ENCODE data around the gene GNG12. TPM values are rescaled to one million over a fixed set of nuclear protein-coding genes. Genes with fewer than 3 reads are reported as not detected.
A peak's percentile ranks its signal among the peaks of the same experiment; 100 is the strongest.

The GNG12 gene
- total and polyA plus RNA-seq, 5 donors: 12.2 to 44.9 (median 30.7) TPM

DNA sequence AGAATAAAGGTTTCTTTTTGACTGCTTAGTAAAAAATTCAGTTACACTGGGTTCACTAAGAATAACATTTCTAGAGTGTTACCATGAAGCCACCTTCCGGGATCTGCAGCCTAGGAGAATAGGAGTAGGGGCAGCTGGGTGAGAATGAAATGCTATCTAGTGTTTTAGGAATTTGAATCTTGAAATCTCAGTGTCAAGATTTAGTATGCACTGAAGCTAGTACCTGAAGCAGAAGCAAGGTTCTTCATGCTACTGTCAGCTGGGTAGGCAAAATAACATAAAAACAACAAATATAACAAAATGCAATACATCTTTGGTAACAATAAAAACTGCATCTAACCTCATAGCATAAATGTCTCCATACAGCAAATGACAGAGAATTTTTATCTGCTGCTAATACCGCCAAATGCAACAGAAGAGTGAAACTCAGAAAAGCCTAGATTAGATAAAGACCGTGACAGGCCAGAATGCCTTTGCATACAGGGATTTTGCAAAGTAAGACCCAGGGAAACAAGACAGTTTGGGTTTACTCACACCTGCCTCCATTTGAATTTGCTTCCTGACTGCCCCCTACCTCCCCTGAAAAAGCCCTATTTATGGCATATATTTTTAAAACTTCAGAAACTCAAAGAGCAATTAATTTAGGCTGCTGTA lies 90.1 kb downstream of the GNG12 start:
- no peaks in the 10 kb centered on the region for H3K9me3 ChIP-seq (ENCODE audit: control insufficient read depth, low read length)
- H3K27me3 ChIP-seq (ENCODE audit: control insufficient read depth, insufficient read depth): no peaks in the 10 kb centered on the region
- no peak for DNase-seq
- H3K27ac ChIP-seq (ENCODE audit: low read length): no peak overlapping the region
- WGBS: 54% methylated on average over 3 of the region's 3 CpGs
- no peak overlapping the region for H3K4me3 ChIP-seq (ENCODE audit: low read length)
- intact Hi-C loops (cut with DNase I): loop anchor here in 1 of 4 donors (10.0 kb wide), 1 partner anchor 58 kb away; the partner anchor contains the start of gene GADD45A
- peaks cover 6% of the 10 kb centered on the region for H3K4me1 ChIP-seq (ENCODE audit: control insufficient read depth, insufficient read depth, low read length)
- no peak for ATAC-seq

DNA sequence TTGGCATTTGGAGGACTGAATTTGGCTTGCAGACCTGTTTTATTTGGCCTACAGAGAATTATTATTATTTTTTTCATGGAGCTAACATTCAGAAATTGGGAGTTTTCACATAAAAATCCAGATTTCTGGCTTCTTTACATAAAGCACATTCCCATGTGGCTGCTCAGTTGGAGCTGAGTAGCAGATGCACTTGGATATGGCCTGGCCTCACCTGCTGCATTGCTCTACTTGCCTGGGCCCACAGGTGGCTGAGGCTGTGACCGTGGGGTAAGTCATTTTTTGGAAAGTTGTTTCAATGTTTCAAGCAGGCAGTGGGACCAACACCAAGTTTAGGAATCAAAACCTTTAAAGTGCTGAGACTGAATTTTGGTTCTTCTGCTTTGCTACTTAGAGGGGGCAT lies 91.5 kb downstream of the GNG12 start:
- DNase-seq: no peak
- intact Hi-C loops (cut with DNase I): loop anchor here in 1 of 4 donors (10.0 kb wide), 1 partner anchor 57 kb away; the partner anchor contains the start of gene GADD45A
- no peak overlapping the region for H3K27ac ChIP-seq (ENCODE audit: low read length)
- ATAC-seq: no peak
- H3K27me3 ChIP-seq (ENCODE audit: control insufficient read depth, insufficient read depth): no peaks in the 10 kb centered on the region
- H3K4me1 ChIP-seq (ENCODE audit: control insufficient read depth, insufficient read depth, low read length): peaks cover 6% of the 10 kb centered on the region
- 79% methylated on average over 1 of the region's 1 CpG for WGBS
- no peak overlapping the region for H3K4me3 ChIP-seq (ENCODE audit: low read length)
- no peaks in the 10 kb centered on the region for H3K9me3 ChIP-seq (ENCODE audit: control insufficient read depth, low read length)

DNA sequence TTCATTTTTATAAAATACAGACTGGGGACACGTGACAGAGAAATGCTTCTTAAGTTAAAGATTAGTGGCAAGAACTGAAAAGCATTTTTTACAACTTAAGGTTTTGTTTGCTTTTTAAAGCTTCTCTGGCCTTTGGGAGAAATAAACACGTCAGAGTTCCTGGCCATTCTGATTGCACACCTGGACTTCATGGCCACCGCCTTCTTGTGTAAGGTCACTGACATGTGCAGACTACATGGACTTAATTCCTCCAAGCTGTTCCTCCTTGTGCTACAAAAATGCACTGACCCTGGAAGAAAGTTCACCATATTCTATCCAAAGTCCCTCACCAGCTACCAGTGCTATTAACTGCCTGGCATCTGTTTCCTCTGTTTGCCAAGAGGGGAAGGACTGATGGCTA lies 92.1 kb downstream of the GNG12 start:
- 87% methylated on average over 3 of the region's 3 CpGs for WGBS
- H3K4me3 ChIP-seq (ENCODE audit: low read length): no peak overlapping the region
- H3K27ac ChIP-seq (ENCODE audit: low read length): no peak overlapping the region
- peaks cover 12% of the 10 kb centered on the region for H3K4me1 ChIP-seq (ENCODE audit: control insufficient read depth, insufficient read depth, low read length)
- H3K27me3 ChIP-seq (ENCODE audit: control insufficient read depth, insufficient read depth): no peaks in the 10 kb centered on the region
- ATAC-seq (no peak), DNase-seq (no peak)
- intact Hi-C loops (cut with DNase I): loop anchor here in 1 of 4 donors (10.0 kb wide), 1 partner anchor 56 kb away; the partner anchor contains the start of gene GADD45A
- no peaks in the 10 kb centered on the region for H3K9me3 ChIP-seq (ENCODE audit: control insufficient read depth, low read length)

DNA sequence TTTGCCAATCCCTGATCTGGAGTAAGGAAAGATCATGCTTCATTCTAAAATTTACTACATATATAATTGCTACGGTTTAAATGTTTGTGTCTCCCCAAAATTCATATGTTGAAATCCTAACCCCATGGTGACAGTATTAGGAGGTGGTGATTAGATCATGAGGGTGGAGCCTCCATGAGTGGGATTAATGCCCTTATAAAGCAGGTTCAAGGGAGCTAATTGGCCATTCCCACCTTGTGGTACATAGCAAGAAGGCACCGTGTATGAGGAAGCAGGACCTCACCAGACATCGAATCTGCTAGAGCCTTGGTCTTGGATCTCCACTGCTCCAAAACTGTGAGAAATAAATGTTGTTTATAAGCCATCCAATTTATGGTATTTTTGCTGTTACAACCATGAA lies 92.7 kb downstream of the GNG12 start:
- peaks cover 13% of the 10 kb centered on the region for H3K4me1 ChIP-seq (ENCODE audit: control insufficient read depth, insufficient read depth, low read length)
- no peaks in the 10 kb centered on the region for H3K9me3 ChIP-seq (ENCODE audit: control insufficient read depth, low read length)
- no peaks in the 10 kb centered on the region for H3K27me3 ChIP-seq (ENCODE audit: control insufficient read depth, insufficient read depth)
- no peak overlapping the region for H3K4me3 ChIP-seq (ENCODE audit: low read length)
- H3K27ac ChIP-seq (ENCODE audit: low read length): no peak overlapping the region
- DNase-seq (no peak), ATAC-seq (no peak)
- WGBS: 92% methylated on average over 3 of the region's 3 CpGs
- intact Hi-C loops (cut with DNase I): loop anchor here in 1 of 4 donors (10.0 kb wide), 1 partner anchor 56 kb away; the partner anchor contains the start of gene GADD45A

DNA sequence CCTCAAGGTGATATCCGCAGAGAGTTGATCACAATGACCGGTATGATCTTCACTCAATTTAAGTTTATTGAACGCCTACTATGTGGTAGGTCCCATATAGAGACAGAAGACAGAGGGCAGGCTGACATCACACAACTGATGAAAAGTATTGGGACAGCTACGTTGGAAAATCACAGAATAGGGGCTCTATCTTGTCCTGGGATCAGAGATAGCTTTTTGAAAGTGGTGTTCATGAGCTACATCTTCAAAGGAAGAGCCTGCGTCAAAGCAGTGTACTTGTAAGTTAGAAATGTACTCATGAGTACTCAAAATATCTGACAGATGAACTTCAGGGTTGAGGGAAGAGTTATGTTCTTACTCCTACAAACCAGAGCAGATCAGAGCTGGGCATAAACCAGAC lies 93.9 kb downstream of the GNG12 start:
- H3K4me1 ChIP-seq (ENCODE audit: control insufficient read depth, insufficient read depth, low read length): peaks cover 14% of the 10 kb centered on the region
- no peaks in the 10 kb centered on the region for H3K27me3 ChIP-seq (ENCODE audit: control insufficient read depth, insufficient read depth)
- no peak overlapping the region for H3K27ac ChIP-seq (ENCODE audit: low read length)
- H3K9me3 ChIP-seq (ENCODE audit: control insufficient read depth, low read length): no peaks in the 10 kb centered on the region
- 98% methylated on average over 5 of the region's 5 CpGs for WGBS
- no peak overlapping the region for H3K4me3 ChIP-seq (ENCODE audit: low read length)
- no peak for DNase-seq
- intact Hi-C loops (cut with DNase I): no loop called here
- ATAC-seq: no peak

DNA sequence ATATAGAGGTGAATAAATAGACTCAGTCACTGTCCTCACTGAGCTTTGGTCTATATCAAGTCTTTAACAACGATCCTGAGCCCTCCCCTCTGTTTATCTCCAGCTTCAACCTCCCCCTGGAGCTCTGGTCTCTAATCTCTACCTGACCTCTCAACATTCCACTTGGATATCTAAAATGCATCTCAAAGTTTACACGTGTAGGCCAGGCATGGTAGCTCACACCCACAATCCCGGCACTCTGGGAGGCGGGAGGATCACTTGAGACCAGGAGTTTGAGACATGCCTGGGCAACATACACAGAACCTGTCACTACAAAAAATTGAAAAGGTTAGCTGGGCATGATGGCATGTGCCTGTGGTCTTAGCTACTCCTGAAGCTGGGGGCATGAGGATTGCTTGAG lies 94.9 kb downstream of the GNG12 start:
- 65% methylated on average over 4 of the region's 4 CpGs for WGBS
- intact Hi-C loops (cut with DNase I): no loop called here
- DNase-seq (no peak), ATAC-seq (no peak)
- Histone ChIP-seq H3K4me1 (ENCODE audit: control insufficient read depth, insufficient read depth, low read length) (peaks cover 17% of the 10 kb centered on the region), H3K27ac (ENCODE audit: low read length) (no peak overlapping the region), H3K4me3 (ENCODE audit: low read length) (no peak overlapping the region), H3K27me3 (ENCODE audit: control insufficient read depth, insufficient read depth) (no peaks in the 10 kb centered on the region), H3K9me3 (ENCODE audit: control insufficient read depth, low read length) (no peaks in the 10 kb centered on the region)

DNA sequence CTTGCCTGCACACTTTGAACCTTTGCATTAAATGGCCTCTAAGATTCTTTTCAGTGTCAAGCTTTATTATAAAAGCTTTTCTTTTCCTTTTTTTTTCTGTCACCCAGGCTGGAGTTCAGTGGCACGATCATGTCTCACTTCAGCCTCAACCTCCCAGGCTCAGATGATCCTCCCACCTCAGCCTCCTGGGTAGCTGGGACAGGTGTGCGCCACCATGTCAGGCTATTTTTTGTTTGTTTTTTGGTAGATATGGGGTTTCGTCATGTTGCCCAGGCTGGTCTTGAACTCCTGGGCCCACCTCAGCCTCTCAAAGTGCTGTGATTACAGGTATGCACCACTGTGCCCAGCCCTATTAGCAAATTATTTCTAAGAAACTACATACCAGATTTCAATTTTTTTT lies 95.4 kb downstream of the GNG12 start:
- H3K4me3 ChIP-seq (ENCODE audit: low read length): no peak overlapping the region
- H3K27ac ChIP-seq (ENCODE audit: low read length): no peak overlapping the region
- no peaks in the 10 kb centered on the region for H3K9me3 ChIP-seq (ENCODE audit: control insufficient read depth, low read length)
- WGBS: 98% methylated on average over 3 of the region's 3 CpGs
- no peak for DNase-seq
- no peaks in the 10 kb centered on the region for H3K27me3 ChIP-seq (ENCODE audit: control insufficient read depth, insufficient read depth)
- intact Hi-C loops (cut with DNase I): no loop called here
- peaks cover 17% of the 10 kb centered on the region for H3K4me1 ChIP-seq (ENCODE audit: control insufficient read depth, insufficient read depth, low read length)
- no peak for ATAC-seq

DNA sequence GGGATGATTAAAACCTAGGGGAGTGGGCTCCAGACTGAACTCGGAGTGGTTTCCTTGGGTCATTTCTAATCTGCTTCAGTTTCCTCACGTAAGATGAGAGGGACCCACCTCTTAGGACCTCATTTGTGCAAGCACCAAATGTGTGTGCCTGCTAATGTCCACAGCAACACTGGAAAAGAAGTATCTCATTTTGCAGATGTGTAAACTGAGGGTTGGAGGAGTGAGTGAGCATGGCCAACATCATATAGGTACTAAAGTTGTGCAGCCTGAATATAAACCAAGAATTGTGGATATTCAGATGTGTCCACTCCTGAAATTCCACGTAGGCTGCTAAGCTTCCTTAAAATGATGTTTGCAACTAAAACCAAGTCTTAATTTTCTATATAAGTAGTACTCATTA lies 96.5 kb downstream of the GNG12 start:
- no peaks in the 10 kb centered on the region for H3K9me3 ChIP-seq (ENCODE audit: control insufficient read depth, low read length)
- ATAC-seq: no peak
- H3K4me1 ChIP-seq (ENCODE audit: control insufficient read depth, insufficient read depth, low read length): peaks cover 22% of the 10 kb centered on the region
- H3K27me3 ChIP-seq (ENCODE audit: control insufficient read depth, insufficient read depth): no peaks in the 10 kb centered on the region
- WGBS: 86% methylated on average over 3 of the region's 3 CpGs
- no peak overlapping the region for H3K4me3 ChIP-seq (ENCODE audit: low read length)
- intact Hi-C loops (cut with DNase I): no loop called here
- no peak for DNase-seq
- H3K27ac ChIP-seq (ENCODE audit: low read length): peak overlapping the region; percentile 68

DNA sequence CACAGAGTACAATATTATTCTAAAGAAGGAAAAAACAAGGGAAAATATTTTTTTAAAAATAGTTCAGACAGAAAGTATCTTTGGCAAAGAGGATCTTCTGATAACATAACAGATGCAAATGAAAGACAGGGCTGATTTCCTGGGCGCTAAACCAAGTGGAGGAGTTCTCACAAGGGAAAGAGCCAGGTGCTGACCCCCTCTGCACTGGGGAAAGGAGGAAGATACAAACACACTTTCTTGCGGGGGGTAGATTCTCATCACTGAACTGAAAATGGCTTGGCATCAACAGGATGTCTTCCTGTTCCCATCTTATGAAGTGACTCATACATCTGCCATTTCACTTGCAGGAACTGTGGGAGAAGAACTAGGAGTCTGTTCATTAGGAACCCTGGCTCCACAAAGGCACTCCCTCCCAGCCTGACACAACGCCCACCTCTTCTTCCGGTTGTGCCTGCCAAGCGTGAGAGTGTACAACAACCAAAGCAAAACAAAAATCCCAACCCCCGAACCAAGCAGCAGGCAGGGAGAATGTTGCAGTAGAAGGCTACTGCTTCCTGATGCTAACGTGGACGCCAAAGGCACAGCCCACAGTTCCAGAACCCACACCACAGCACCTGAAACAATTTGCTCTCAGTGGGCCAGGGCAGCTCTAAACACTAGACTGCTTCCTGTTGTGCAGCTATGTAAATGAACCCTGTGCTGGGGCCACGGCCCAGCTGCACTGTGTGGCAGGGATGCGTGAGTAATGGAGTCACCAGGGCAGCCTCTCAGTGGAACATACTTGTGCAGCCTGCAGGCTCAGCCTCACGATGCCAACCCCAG lies 97.2 kb downstream of the GNG12 start:
- peaks cover 19% of the 10 kb centered on the region for H3K4me1 ChIP-seq (ENCODE audit: control insufficient read depth, insufficient read depth, low read length)
- H3K27me3 ChIP-seq (ENCODE audit: control insufficient read depth, insufficient read depth): no peaks in the 10 kb centered on the region
- WGBS: 20% methylated on average over 11 of the region's 11 CpGs
- ATAC-seq: peak; percentile 85 to 88
- H3K27ac ChIP-seq (ENCODE audit: low read length): peak overlapping the region; percentile 68
- H3K9me3 ChIP-seq (ENCODE audit: control insufficient read depth, low read length): no peaks in the 10 kb centered on the region
- intact Hi-C loops (cut with DNase I): no loop called here
- peak; percentile 75 to 88 (median 77) for DNase-seq
- H3K4me3 ChIP-seq (ENCODE audit: low read length): no peak overlapping the region

DNA sequence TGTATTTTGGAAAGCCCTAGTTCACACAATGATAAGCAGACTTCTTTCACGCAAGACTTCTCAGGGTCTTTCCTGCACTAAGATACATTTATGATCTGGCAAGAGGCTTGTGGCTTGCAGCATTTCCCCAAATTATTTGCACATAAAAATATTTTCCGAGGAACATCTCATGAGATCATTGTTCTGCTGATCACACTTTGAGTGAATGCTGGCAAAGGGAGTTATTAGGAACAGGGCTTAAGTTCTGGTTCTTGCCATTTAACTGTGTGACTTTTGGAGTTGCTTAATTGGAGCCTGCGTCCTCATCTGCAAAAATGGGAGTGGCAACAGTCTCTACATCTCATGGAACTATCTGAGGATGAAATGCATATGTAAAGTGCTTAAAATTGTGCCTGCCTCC lies 98.1 kb downstream of the GNG12 start:
- Histone ChIP-seq H3K27me3 (ENCODE audit: control insufficient read depth, insufficient read depth) (no peaks in the 10 kb centered on the region), H3K4me1 (ENCODE audit: control insufficient read depth, insufficient read depth, low read length) (peaks cover 19% of the 10 kb centered on the region), H3K4me3 (ENCODE audit: low read length) (no peak overlapping the region), H3K9me3 (ENCODE audit: control insufficient read depth, low read length) (no peaks in the 10 kb centered on the region), H3K27ac (ENCODE audit: low read length) (no peak overlapping the region)
- no peak for DNase-seq
- ATAC-seq: no peak
- 40% methylated on average over 3 of the region's 3 CpGs for WGBS
- intact Hi-C loops (cut with DNase I): no loop called here

DNA sequence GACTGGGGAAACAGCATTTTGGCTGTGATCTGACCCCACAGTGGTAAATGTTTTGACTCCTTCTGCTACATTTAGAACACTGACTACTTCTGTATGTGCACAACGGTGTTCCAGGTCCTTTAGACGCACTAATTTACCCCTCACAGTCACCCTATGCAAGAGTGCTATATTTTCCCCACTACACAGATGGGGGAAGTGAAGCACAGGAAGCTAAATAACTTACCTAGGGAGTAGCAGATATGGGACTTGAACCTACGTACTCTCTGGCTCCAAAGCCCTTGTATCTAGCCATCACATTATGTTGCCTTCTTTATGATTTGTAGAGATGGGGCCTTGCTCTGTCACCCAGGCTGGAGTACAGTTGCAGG lies 99.0 kb downstream of the GNG12 start:
- H3K9me3 ChIP-seq (ENCODE audit: control insufficient read depth, low read length): no peaks in the 10 kb centered on the region
- WGBS: 86% methylated on average over 3 of the region's 3 CpGs
- H3K4me3 ChIP-seq (ENCODE audit: low read length): no peak overlapping the region
- no peak for ATAC-seq
- no peak overlapping the region for H3K27ac ChIP-seq (ENCODE audit: low read length)
- no peaks in the 10 kb centered on the region for H3K27me3 ChIP-seq (ENCODE audit: control insufficient read depth, insufficient read depth)
- DNase-seq: no peak
- peaks cover 19% of the 10 kb centered on the region for H3K4me1 ChIP-seq (ENCODE audit: control insufficient read depth, insufficient read depth, low read length)
- intact Hi-C loops (cut with DNase I): no loop called here

Data from right cardiac atrium (tissue), 5 donors.